ENCODE results near the gene LEP. TPM values are rescaled to one million over a fixed set of nuclear protein-coding genes. Genes with fewer than 3 reads are reported as not detected.

Gene LEP
- total and polyA plus RNA-seq, 9 of the 15 experiments (the other 6 are each of a cell fraction or from before 2014, with no cell fraction given), result not detected

GRCh38 chr7:128247640-128248194 lies 6.6 kb downstream of the LEP start:
- H3K36me3 ChIP-seq (ENCODE audit: control insufficient read depth, insufficient read depth, low read length), result no peaks in the 10 kb centered on the region
- BruUV-seq (replicated peaks), result no TSS peak
- ATAC-seq, result peak; percentile 82
- TF ChIP-seq ZNF699 (CRISPR knock-in tag; IDR thresholded peaks at IDR 0.05; ENCODE audit: insufficient replicate concordance) (no peak), EGR1 (conservative IDR thresholded peaks at IDR 0.05) (0 out of 2 replicates have a peak, but pooled peaks have one; percentile 18), ZSCAN29 (IDR thresholded peaks at IDR 0.05) (no peak), E2F5 (CRISPR knock-in tag; IDR thresholded peaks at IDR 0.05) (no peak), CBFA2T3 (IDR thresholded peaks at IDR 0.05) (peak; percentile 50), ATF7 (IDR thresholded peaks at IDR 0.05) (0 out of 2 replicates have a peak, but pooled peaks have one; percentile 11), THRAP3 (IDR thresholded peaks at IDR 0.05; ENCODE audit: borderline replicate concordance) (no peak), C11orf30 (IDR thresholded peaks at IDR 0.05; ENCODE audit: low read depth) (peak; percentile 90), HDAC2 (IDR thresholded peaks at IDR 0.05) (peak; percentile 51; the same call in 1 of the 2 replicates), ZNF589 (CRISPR knock-in tag; IDR thresholded peaks at IDR 0.05; ENCODE audit: low read depth) (no peak), SMARCA4 (IDR thresholded peaks at IDR 0.05) (0 out of 2 replicates have a peak, but pooled peaks have one; percentile 51), ZNF316 (IDR thresholded peaks at IDR 0.05) (peak; percentile 90), CHAMP1 (IDR thresholded peaks at IDR 0.05) (no peak), ZBED1 (IDR thresholded peaks at IDR 0.05) (no peak), USF1 (CRISPR knock-in tag; IDR thresholded peaks at IDR 0.05) (peak; percentile 15; the same call in 1 of the 2 replicates), DPF2 (IDR thresholded peaks at IDR 0.05) (peak; percentile 71), ZNF324 (CRISPR knock-in tag; IDR thresholded peaks at IDR 0.05) (no peak), SMARCA5 (IDR thresholded peaks at IDR 0.05) (peak; percentile 68), ZBTB2 (IDR thresholded peaks at IDR 0.05) (0 out of 2 replicates have a peak, but pooled peaks have one; percentile 30), ESRRA (IDR thresholded peaks at IDR 0.05; ENCODE audit: borderline replicate concordance, low read depth) (peak; percentile 42; the same call in 1 of the 2 replicates)

More at GRCh38 chr7:128247640-128248194, 6.6 kb downstream of the LEP start:
- under 1% methylated on average over 7 of the region's 7 CpGs for WGBS (ENCODE audit: insufficient coverage, low coverage, missing lambda C conversion rate)
- in situ Hi-C loops (cut with MboI) (no loop called here), intact Hi-C loops (cut with micrococcal nuclease) (no loop called here)
- Histone ChIP-seq H3K4me2 (ENCODE audit: insufficient read depth, low read length) (no peak overlapping the region), H3K4me1 (replicated peaks in 1 of 2; ENCODE audit: control insufficient read depth in 2 of 2, insufficient read depth in 2 of 2, low read length in 2 of 2) (no peaks in the 10 kb centered on the region; a peak in 2 of 5 replicates), H3K27me3 (ENCODE audit: control insufficient read depth in 2 of 2, insufficient read depth in 2 of 2, low read length in 2 of 2) (peaks cover 45 to 65% of the 10 kb centered on the region in 2 experiments; a peak in 4 of 5 replicates), H4K20me1 (replicated peaks; ENCODE audit: control insufficient read depth, insufficient read depth, low read length) (no peaks in the 10 kb centered on the region), H3K9me3 (replicated peaks; ENCODE audit: control insufficient read depth, insufficient read depth, low read depth, low read length) (no peaks in the 10 kb centered on the region), H3K79me2 (ENCODE audit: control insufficient read depth, insufficient read depth, low read length) (no peaks in the 10 kb centered on the region), H3K9me1 (ENCODE audit: control insufficient read depth, insufficient read depth, low read length) (no peaks in the 10 kb centered on the region), H3K27ac (ENCODE audit: extremely low read depth, low read depth, low read length) (no peak overlapping the region), H3K9ac (ENCODE audit: insufficient read depth in 1 of 2, low read depth in 2 of 2, low read length in 2 of 2) (no peak overlapping the region), H2AFZ (ENCODE audit: low read depth, low read length) (no peak overlapping the region), H3K4me3 (no peak overlapping the region)
- ChIA-PET POLR2A (interaction anchor here (0.6 to 2.9 kb wide), 5 partner anchors 11 to 154 kb away, joined by 3 to 16 read pairs (median 4); no protein-coding TSS in a partner anchor), CTCF (ENCODE audit: low intra/inter-chr PET ratio) (no interaction called here)
- peak; percentile 69 for FAIRE-seq
- peak in 2 of 4 experiments; percentile 44 to 68 for DNase-seq (ENCODE audit: extremely low read depth in 1 of 4, low spot score in 3 of 4)
